ENCODE measurements around the gene ESYT2.
A peak's percentile ranks its signal among the peaks of the same experiment; 100 is the strongest.

Gene ESYT2

GRCh38 chr7:158856883-158857668, 27.8 kb upstream of the ESYT2 start:
- no peak for DNase-seq

GRCh38 chr7:158854681-158855081, 25.4 kb upstream of the ESYT2 start:
- DNase-seq = no peak

- DNase-seq = no peak
These were observed 21.3 kb upstream of the ESYT2 start for GRCh38 chr7:158850545-158851102.

- DNase-seq = peak; percentile 69
These were observed 20.6 kb upstream of the ESYT2 start for GRCh38 chr7:158849768-158850544.

GRCh38 chr7:158849442-158849767, 20.1 kb upstream of the ESYT2 start:
- no peak for DNase-seq

GRCh38 chr7:158847451-158847866, 18.1 kb upstream of the ESYT2 start:
- no peak for DNase-seq

- DNase-seq = no peak
These were observed 17.0 kb upstream of the ESYT2 start for GRCh38 chr7:158846304-158846703.

- no peak for DNase-seq
These were observed 14.5 kb upstream of the ESYT2 start for GRCh38 chr7:158843771-158844170.

GRCh38 chr7:158842486-158842885, 13.2 kb upstream of the ESYT2 start:
- DNase-seq = no peak

GRCh38 chr7:158840604-158841003, 11.3 kb upstream of the ESYT2 start:
- DNase-seq = no peak

- peak; percentile 77 for DNase-seq
These were observed 9.9 kb upstream of the ESYT2 start for GRCh38 chr7:158839177-158839576.

- DNase-seq = peak; percentile 83
These were observed 8.7 kb upstream of the ESYT2 start for GRCh38 chr7:158837790-158838637.

- no peak for DNase-seq
These were observed 7.4 kb upstream of the ESYT2 start for GRCh38 chr7:158836692-158837091.

GRCh38 chr7:158834878-158835784, 5.8 kb upstream of the ESYT2 start:
- DNase-seq = no peak

- DNase-seq = no peak
These were observed 3.7 kb upstream of the ESYT2 start for GRCh38 chr7:158832994-158833393.

- no peak for DNase-seq
These were observed 2.4 kb upstream of the ESYT2 start for GRCh38 chr7:158831738-158832091.

GRCh38 chr7:158830211-158830723, 958 bp upstream of the ESYT2 start:
- no peak for DNase-seq

- peak; percentile 71 for DNase-seq
These were observed 328 bp downstream of the ESYT2 start for GRCh38 chr7:158829021-158829341.

- DNase-seq = no peak
These were observed 932 bp downstream of the ESYT2 start for GRCh38 chr7:158828133-158829020.

GRCh38 chr7:158827411-158828132, 1.7 kb downstream of the ESYT2 start:
- no peak for DNase-seq

Data from NCI-H345 (cell line).